ENCODE data around the gene TYRO3.
A peak's percentile ranks its signal among the peaks of the same experiment; 100 is the strongest.

The TYRO3 gene

GRCh38 chr15:41558400-41559238 is at the start of gene TYRO3:
Gene TYRO3 (plus strand): TSS chr15:41559212. CDS start chr15:41559258, 46 bp downstream.
- DNase-seq = no peak

- no peak for DNase-seq
Measured at GRCh38 chr15:41510728-41511127, 48.3 kb upstream of the TYRO3 start.

- no peak for DNase-seq
Measured at GRCh38 chr15:41511331-41511898, 47.6 kb upstream of the TYRO3 start.

GRCh38 chr15:41511899-41512369 is 47.1 kb upstream of the TYRO3 start:
- no peak for DNase-seq

- DNase-seq = no peak
Measured at GRCh38 chr15:41512512-41512939, 46.5 kb upstream of the TYRO3 start.

- no peak for DNase-seq
Measured at GRCh38 chr15:41512940-41513505, 46.0 kb upstream of the TYRO3 start.

GRCh38 chr15:41513506-41514227 is 45.3 kb upstream of the TYRO3 start, which contains the start of gene LTK:
Gene LTK (minus strand): TSS chr15:41513827. CDS start chr15:41513709, 118 bp downstream.
- DNase-seq = peak; percentile 24

- no peak for DNase-seq
Measured at GRCh38 chr15:41517895-41518449, 41.0 kb upstream of the TYRO3 start.

- no peak for DNase-seq
Measured at GRCh38 chr15:41520636-41521035, 38.4 kb upstream of the TYRO3 start.

GRCh38 chr15:41521614-41522013 is 37.4 kb upstream of the TYRO3 start:
- no peak for DNase-seq

- no peak for DNase-seq
Measured at GRCh38 chr15:41523097-41523496, 35.9 kb upstream of the TYRO3 start.

GRCh38 chr15:41530363-41530956 is 28.6 kb upstream of the TYRO3 start:
- DNase-seq = no peak

GRCh38 chr15:41535544-41535943 is 23.5 kb upstream of the TYRO3 start:
- no peak for DNase-seq

GRCh38 chr15:41536866-41537265 is 22.1 kb upstream of the TYRO3 start:
- DNase-seq = no peak

GRCh38 chr15:41543521-41543870 is 15.5 kb upstream of the TYRO3 start:
- no peak for DNase-seq

GRCh38 chr15:41544650-41545015 is 14.4 kb upstream of the TYRO3 start:
- DNase-seq = no peak

GRCh38 chr15:41545218-41545617 is 13.8 kb upstream of the TYRO3 start:
- no peak for DNase-seq

- no peak for DNase-seq
Measured at GRCh38 chr15:41546851-41547786, 11.9 kb upstream of the TYRO3 start.

GRCh38 chr15:41550066-41550775 is 8.8 kb upstream of the TYRO3 start:
- no peak for DNase-seq

- DNase-seq = no peak
Measured at GRCh38 chr15:41553731-41554130, 5.3 kb upstream of the TYRO3 start.

GRCh38 chr15:41554343-41554742 is 4.7 kb upstream of the TYRO3 start:
- no peak for DNase-seq
